Sigmoid colon (tissue), 4 donors: ENCODE measurements around the gene TMBIM1.
"Not testable (repeated sequence)": the region's sequence is repeated elsewhere in the genome, so short reads cannot be mapped to it uniquely, and the experiment has no call there.

ENCODE experiments used
- EP300 ChIP-seq, 4 donors: sonication (generic); formaldehyde crosslinking; IDR thresholded peaks; one replicate each; pipeline ENCODE4 v1.6.1; 2017; ENCODE audit warnings: antibody characterized with exemption in 4 of 4
- TF ChIP-seq, protein P1 (sequence below), 4 experiments: fragments of 450-650 bp in 3 of 4; fragments of 200-600 bp in 1 of 4; IDR thresholded peaks; one replicate each; pipeline ENCODE4 v1.5.1; 2016 to 2019; ENCODE audit warnings: antibody characterized with exemption in 4 of 4, mild to moderate bottlenecking in 3 of 4, moderate library complexity in 2 of 4

DNA sequence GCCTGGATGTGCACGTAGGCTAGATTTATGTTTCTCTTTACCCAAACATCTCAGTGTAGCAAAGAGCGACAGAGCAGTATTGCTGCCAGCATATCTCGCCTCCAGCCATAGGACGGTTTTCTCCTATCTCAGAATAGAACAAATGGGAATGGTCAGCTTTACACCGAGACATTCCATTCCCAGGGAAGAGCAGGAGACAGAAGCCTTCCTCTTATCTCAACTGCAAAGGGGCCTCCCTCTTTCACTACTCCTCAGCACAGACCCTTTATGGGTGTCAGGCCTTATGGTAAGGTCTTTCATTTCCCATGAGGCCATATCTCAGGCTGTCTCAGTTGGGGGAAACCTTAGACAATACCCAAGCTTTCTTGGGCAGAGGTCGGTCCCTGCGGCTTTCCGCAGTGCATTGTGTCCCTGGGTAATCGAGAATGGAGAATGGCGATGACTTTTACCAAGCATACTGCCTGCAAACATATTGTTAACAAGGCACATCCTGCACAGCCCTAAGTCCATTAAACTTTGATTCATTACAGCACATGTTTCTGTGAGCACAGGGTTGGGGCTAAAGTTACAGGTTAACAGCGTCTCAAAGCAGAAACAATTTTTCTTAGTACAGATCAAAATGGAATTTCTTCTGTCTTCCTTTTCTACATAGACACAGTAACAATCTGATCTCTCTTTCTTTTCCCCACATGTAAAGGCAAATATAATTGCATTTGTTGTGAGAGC, 19.4 kb upstream of the TMBIM1 start:
- TF ChIP-seq, protein P1, sequence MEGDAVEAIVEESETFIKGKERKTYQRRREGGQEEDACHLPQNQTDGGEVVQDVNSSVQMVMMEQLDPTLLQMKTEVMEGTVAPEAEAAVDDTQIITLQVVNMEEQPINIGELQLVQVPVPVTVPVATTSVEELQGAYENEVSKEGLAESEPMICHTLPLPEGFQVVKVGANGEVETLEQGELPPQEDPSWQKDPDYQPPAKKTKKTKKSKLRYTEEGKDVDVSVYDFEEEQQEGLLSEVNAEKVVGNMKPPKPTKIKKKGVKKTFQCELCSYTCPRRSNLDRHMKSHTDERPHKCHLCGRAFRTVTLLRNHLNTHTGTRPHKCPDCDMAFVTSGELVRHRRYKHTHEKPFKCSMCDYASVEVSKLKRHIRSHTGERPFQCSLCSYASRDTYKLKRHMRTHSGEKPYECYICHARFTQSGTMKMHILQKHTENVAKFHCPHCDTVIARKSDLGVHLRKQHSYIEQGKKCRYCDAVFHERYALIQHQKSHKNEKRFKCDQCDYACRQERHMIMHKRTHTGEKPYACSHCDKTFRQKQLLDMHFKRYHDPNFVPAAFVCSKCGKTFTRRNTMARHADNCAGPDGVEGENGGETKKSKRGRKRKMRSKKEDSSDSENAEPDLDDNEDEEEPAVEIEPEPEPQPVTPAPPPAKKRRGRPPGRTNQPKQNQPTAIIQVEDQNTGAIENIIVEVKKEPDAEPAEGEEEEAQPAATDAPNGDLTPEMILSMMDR (IDR thresholded peaks at IDR 0.05), result not testable (repeated sequence)
- TF ChIP-seq EP300 (IDR thresholded peaks at IDR 0.05), result not testable (repeated sequence)
